SH-SY5Y (cell line): ENCODE measurements around the gene IMMP2L.

Experiments
- GATA2 ChIP-seq: IDR thresholded peaks from 2 replicates; pipeline ENCODE4 v1.6.1; 2011; ENCODE audit warnings: mild to moderate bottlenecking, low read depth, low read length
- GATA3 ChIP-seq: IDR thresholded peaks from 2 replicates; pipeline ENCODE4 v1.6.1; 2011; ENCODE audit warnings: low read depth, mild to moderate bottlenecking, low read length, moderate library complexity

DNA sequence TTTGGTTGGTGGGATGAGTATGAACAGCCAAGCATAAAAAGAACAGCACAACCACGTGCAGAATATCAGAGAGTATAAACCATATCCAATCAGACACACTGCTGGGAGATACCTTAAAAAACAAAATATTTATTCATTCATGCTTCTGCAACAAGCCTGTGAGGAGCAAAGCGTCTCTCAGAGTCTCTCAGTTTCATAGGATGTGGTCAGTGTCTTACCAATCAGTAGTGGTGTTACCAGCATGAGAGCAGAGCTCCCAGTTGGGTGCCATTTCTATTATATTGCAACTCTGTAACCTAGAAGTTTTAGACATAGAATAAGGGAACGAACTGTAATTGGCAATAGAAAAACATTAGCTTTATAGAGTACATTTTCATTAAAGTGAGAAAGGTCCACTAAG, 917.2 kb downstream of the IMMP2L start:
- TF ChIP-seq GATA2 (no peak), GATA3 (no peak)
